HG03521 (cell line): ENCODE data around the gene KCMF1.

Source experiments
- ATAC-seq: cut with Tn5 transposase; IDR thresholded peaks from one replicate; pipeline ENCODE4 v1.9.1; 2021; ENCODE audit warnings: mild to moderate bottlenecking, moderate library complexity; ENCODE audit not compliant: unreplicated experiment

The KCMF1 gene

DNA sequence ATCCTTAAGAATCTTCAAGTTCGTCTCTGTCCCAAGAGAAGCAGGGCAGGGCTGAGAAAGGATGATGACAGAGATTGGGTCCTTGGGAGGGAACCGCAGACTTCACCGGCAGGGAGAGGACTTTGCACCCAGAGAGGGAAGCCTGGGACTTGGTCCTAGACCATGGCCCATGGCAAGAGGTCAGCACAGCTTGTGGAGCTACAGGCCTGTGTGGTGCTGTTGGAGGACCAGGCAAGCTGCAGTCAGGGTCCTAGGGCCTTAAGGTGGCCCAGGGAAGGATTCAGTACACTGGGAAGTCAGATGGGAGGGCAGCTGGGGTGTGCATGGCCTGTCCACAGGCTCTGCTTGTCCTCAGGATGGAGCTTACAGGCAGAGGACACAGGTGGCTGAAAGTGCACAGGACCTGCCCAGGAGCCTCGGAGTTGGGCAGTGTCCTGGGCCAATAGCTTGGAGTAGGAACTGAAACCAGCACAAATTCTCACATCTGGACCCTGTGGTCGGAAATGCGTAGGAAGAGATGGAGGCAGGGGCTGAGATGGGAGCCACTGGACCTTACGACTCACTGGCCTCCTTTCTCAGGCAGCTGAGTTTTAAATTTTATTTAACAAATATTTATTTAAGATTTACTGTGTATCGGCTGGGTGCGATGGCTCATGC is 105.8 kb downstream of the KCMF1 start:
- ATAC-seq, result no peak

DNA sequence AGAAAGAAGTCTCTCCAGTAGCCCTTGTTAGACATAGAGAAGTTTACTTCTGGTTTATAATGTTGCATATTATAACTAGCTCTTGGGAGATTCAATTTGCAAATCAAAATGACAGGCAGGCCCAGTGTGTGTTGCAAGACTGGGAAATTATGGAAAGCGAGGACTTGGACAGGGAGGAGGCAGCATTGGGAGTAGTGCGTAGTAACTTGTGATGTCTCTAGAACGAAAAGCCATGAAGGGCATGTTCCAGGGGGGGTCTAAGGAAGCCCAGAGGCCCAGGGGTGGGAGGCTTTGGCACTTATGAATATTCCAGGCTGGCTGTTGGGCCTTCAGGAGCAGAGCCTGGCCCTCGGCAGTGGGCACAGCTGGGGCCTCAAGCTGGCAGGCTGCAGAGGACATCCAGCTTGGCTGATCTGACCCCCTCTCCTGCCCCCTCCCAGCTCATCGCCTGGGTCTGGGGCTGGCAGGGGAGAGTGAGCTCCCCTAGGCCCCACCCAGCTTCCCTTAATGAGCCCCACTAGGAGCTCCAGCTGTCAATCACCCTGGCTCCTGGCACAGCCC is 107.0 kb downstream of the KCMF1 start:
- no peak for ATAC-seq

DNA sequence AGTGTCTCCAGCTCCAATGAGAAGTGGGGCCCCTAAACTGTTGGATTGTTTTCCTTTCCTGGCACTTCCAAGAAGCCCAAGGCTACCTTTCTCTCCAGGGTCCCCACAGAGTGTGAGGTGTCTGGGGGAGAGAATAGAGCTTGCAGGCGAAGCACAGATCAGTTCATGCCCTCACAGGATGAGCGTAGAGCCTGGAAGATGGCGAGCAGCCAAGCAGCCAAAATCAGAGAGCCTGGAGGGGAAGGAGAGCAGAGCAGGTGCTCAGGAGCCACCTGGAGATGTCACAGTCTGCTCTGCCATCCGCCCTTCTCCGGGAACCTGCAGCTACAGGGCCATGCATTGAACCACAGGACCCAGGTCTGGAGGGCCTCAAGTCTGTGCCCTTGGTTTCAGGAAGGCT is 107.6 kb downstream of the KCMF1 start:
- no peak for ATAC-seq

DNA sequence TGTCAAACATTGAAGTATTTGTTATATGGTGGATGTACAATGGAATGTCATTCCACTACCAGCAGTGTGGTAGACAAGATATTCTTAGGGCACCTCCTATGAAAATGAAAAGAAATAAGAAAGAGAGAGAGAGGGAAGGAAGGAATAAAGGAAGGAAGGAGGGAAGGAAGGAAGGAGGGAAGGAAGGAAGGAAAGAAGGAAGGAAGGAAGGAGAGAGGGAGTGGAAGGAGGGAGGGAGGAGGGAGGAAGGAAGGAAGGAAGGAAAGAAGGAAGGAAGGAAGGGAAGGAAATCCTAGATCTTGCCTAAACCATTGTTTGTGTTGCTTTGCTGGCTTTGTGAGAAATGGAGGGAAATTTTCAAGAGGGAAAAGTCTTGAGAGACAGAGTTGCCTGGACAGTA is 112.1 kb downstream of the KCMF1 start:
- no peak for ATAC-seq

DNA sequence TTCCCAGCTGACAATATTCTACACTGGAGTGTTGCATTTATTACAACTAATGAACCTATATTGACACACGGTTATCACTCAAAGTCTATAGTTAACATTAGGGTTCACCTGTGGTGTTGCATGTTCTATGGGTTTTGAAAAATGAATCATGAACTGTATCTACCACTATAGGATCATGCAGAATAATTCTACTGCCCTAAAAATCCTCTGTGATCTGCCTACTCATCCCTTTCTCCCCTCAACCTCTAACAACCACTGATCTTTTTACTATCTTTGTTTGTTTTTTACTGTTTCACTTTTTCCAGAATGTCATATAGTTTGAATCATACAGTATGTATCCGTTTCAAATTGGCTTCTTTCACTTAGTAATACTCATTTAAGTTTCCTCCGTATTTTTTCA is 114.6 kb downstream of the KCMF1 start:
- no peak for ATAC-seq

DNA sequence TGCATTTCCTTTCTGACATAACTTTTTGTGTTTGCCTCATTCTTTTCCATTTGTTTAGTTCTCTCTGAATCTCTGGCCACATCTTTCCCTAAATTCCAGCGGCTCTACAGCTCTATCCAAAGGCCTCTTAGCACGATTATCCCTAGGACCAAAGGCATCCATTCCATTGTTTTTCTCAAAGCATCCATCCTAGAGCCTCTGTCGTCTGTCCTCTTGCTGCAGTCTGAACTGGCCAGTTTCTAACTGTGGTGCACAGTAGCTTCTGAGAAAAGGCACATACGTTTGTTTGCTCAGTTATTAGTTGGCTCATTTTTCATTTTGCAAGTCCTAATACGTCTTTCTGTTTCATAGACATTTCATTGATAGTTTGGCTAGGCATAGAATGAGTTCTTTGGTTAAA is 116.6 kb downstream of the KCMF1 start:
- ATAC-seq, result no peak

DNA sequence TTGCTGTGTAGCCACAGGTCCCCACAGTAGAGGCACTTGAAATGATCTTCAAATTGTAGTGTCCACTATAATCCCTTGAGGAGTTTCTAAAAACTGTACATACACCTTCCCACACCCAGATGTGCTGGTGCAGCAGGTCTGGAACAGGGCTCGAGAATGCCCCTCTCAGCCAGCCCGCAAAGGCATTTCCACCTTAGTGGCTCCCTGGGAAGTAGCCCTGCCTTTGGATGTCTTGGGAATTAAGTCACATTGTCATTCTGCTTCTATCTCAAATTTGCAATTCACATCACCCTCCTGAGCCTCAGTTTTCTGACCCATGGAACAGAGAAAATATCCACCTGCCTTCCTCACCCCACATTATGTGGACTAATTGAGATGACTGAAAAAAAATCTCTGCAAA is 118.0 kb downstream of the KCMF1 start:
- ATAC-seq, result no peak

DNA sequence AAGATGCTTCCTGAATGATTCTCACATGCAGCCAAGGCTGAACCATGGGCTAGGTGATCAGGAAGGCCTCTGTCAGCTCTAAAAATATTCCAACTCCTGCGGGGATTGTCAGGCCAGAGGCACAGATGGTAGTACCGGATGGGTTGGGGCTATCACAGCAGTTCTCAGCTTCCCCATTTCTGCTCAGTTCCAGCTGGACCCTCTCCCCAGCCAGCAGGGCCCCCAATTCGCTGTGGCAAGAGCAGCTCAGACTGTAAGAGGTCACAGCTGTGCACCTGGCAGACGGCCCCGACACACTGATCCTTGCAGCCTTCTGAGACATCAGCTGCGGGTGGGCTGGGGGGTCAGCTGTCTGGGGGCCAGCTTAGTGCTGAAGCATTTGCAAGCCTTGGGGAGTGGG is 118.6 kb downstream of the KCMF1 start:
- no peak for ATAC-seq

DNA sequence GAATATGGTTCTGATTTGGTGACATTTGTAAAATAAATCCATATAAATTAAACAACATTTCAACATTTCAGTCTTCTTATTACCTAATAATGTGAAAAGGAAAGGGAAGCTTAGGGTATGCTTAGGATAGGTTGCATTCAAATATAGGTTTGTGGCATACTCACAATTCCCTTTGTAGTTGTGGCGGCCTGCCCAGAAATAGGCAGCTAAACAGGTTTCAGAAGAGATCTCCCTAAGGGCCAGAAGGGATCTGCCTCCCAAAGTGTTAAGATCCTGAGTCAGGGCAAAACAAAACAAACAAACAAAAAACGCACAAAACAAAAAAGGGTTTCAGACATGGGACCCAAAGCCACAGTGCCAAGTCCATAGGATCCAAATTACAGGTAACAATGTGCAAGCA is 120.9 kb downstream of the KCMF1 start:
- no peak for ATAC-seq

DNA sequence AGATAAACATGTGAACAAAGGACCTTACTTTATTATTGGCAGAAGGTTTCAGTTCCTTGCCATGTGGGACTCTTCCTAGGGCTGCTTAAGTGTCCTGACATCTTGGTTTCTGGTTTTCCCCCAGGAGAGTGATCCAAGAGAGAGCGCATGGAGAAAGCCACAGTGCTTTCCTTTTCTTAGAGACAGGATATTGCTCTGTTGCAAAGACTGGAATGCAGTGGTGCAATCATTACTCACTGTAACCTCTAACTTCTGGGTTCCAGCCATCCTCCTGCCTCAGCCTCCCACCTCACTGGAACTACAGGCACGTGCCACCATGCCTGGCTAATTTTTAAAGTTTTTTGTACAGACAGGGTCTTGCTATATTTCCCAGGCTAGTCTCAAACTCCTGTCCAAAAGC is 124.1 kb downstream of the KCMF1 start:
- ATAC-seq, result no peak

DNA sequence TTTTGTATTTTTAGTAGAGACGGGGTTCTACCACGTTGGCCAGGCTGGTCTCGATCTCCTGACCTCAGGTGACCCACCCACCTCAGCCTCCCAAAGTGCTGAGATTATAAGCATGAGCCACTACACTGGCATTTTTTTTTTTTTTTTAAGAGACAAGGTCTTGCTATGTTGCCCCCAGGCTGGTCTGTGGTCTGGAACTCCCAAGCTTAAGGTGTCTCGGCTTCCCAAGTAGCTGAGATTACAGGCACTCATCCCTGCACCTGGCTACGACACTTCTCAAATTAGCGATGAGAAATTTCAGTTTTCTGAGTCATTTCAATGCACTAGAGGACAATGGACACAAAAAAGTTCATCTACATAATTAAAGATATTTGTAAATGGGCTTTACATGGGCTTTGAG is 125.7 kb downstream of the KCMF1 start:
- ATAC-seq, result no peak

DNA sequence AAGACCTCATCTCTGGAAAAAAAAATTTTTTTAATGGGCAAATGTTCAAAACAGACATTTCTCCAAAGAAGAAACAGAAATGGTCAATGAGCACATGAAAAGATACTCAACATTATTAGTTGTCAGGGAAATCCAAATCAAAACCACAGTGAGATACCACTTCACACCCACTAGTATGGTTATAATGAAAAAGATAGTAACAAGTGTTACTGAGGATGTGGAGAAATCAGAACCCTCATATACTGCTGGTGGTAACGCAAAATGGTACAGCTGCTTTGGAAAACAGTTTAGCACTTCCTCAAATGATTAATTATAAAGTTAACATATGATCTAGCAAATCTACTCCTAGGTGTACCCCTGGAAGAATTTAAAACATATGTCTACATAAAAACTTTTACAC is 133.3 kb downstream of the KCMF1 start:
- no peak for ATAC-seq

DNA sequence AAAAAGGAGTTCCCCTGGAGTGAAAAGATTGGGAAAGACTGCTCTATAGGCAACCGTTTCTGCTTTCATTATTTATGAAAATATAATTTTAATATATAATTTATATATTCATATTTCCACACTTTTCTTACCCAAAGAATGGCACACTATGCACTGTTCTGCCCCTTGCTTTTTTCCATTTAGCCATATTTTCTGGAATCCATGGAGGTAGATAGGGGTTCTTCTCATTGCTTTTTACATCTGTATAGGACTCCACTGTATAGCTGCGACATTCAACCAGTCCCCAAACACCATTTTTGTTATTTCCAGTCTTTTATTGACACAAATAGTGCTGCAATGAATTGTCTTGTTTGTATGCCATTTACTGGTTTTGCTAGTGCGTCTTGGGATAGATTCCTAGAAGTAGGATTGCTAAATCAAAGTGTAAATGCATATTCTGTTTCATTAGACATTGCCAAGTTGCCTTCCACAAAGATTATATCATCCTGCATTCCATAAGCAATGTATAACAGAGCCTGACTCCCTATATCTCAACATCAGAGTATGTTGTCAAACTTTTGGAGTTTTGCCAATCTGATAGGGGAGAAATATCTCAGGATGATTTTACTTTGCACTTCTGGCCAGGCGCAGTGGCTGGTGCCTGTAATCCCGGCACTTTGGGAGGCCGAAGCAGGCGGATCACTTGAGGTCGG is 135.7 kb downstream of the KCMF1 start:
- ATAC-seq, result no peak
